H1 (cell line): Measurements from ENCODE around the gene INPP5E. TPM values are rescaled to one million over a fixed set of nuclear protein-coding genes. Genes with fewer than 3 reads are reported as not detected.

Source experiments
- CTCF ChIA-PET: fragments of 300-600 bp; sonication (Branson Sonifier 250); formaldehyde crosslinking; loops from one replicate; lab custom pipeline; 2021; ENCODE audit not compliant: partially characterized antibody; lab: Charles Lee
- POLR2A ChIA-PET: fragments of 300-600 bp; sonication (Branson Sonifier 250); formaldehyde crosslinking; loops from one replicate; lab custom pipeline; 2021; ENCODE audit warnings: inconsistent platforms; ENCODE audit not compliant: partially characterized antibody; lab: Charles Lee
- DNase-seq, 2 experiments: peaks; one replicate each; pipeline versions ENCODE4 v3.0.0 to v3.0.0-alpha.2; 2010 to 2022; ENCODE audit warnings: low spot score in 2 of 2, low read depth in 1 of 2, mixed read lengths in 1 of 2
- FAIRE-seq: peaks from 2 replicates; lab custom pipeline; 2011; peaks lifted over from hg19 to GRCh38; lab: Jason Lieb, UNC
- H2AFZ ChIP-seq: 2 replicates; pipeline ENCODE4 v1.8.1; 2012; ENCODE audit warnings: low read length, inconsistent platforms
- H2AK5ac ChIP-seq: 2 replicates; pipeline ENCODE4 v1.6.1; 2013; ENCODE audit warnings: low read depth, low read length
- H2BK120ac ChIP-seq: replicated peaks from 2 replicates; pipeline ENCODE3; 2013; ENCODE audit warnings: low read depth, low read length, inconsistent platforms
- H2BK12ac ChIP-seq: 2 replicates; pipeline ENCODE4 v1.6.1; 2013; ENCODE audit warnings: low read depth, low read length
- H2BK15ac ChIP-seq: 2 replicates; pipeline ENCODE4 v1.6.1; 2013; ENCODE audit warnings: low read length
- H2BK20ac ChIP-seq: 2 replicates; pipeline ENCODE4 v1.6.1; 2013; ENCODE audit warnings: low read length
- H2BK5ac ChIP-seq: 2 replicates; pipeline ENCODE4 v1.6.1; 2013; ENCODE audit warnings: low read depth, low read length
- H3K14ac ChIP-seq: 2 replicates; pipeline ENCODE4 v1.6.1; 2013; ENCODE audit warnings: inconsistent platforms; ENCODE audit not compliant: insufficient read length
- H3K18ac ChIP-seq: 2 replicates; pipeline ENCODE4 v1.6.1; 2013; ENCODE audit warnings: low read length; ENCODE audit errors: extremely low read depth
- H3K23ac ChIP-seq: 2 replicates; pipeline ENCODE4 v1.6.1; 2013; ENCODE audit warnings: inconsistent platforms; ENCODE audit not compliant: insufficient read length
- H3K23me2 ChIP-seq: 2 replicates; pipeline ENCODE4 v1.6.1; 2013; ENCODE audit warnings: low read depth, low read length
- H3K27ac ChIP-seq: 2 replicates; pipeline ENCODE4 v1.6.1; 2011; ENCODE audit warnings: low read depth, low read length, inconsistent platforms
- H3K27me3 ChIP-seq, 4 experiments: replicated peaks in 1 of 4; 1 replicate in 1 of 4; 2 replicates in 3 of 4; pipeline versions ENCODE4 v1.6.1 to v1.8.1; 2011 to 2013; ENCODE audit warnings: low read length in 3 of 4, mild to moderate bottlenecking in 3 of 4, inconsistent platforms in 2 of 4, mixed read lengths in 2 of 4, moderate library complexity in 1 of 4; ENCODE audit not compliant: control insufficient read depth in 3 of 4, insufficient read depth in 3 of 4; ENCODE audit errors: extremely low read depth in 1 of 4
- H3K36me3 ChIP-seq, 4 experiments: 2 replicates each; pipeline versions ENCODE4 v1.6.1 to v1.8.1; 2011 to 2013; ENCODE audit warnings: mild to moderate bottlenecking in 4 of 4, low read length in 3 of 4, moderate library complexity in 2 of 4, control low read depth in 1 of 4, inconsistent platforms in 1 of 4; ENCODE audit not compliant: insufficient read depth in 4 of 4, control insufficient read depth in 2 of 4
- H3K4ac ChIP-seq: replicated peaks from 2 replicates; pipeline ENCODE3; 2013; ENCODE audit warnings: low read length, low read depth, mixed read lengths, inconsistent platforms; ENCODE audit not compliant: insufficient read length
- H3K4me1 ChIP-seq, 4 experiments: replicated peaks in 1 of 4; 1 replicate in 1 of 4; 2 replicates in 3 of 4; pipeline versions ENCODE4 v1.6.1 to v1.8.1; 2011 to 2013; ENCODE audit warnings: low read length in 3 of 4, inconsistent platforms in 2 of 4, mixed read lengths in 1 of 4; ENCODE audit not compliant: insufficient read depth in 4 of 4, control insufficient read depth in 3 of 4
- H3K4me2 ChIP-seq, 2 experiments: 2 replicates each; pipeline versions ENCODE4 v1.6.1 to v1.8.1; 2011 to 2013; ENCODE audit warnings: low read depth in 2 of 2, low read length in 2 of 2, control low read depth in 1 of 2, inconsistent platforms in 1 of 2, mild to moderate bottlenecking in 1 of 2; ENCODE audit not compliant: insufficient read depth in 1 of 2
- H3K4me3 ChIP-seq, 4 experiments: fragments of 200-600, 300-600 bp in 1 of 4; sonication (generic), shearing (Covaris generic), sonication (Bioruptor Twin) in 1 of 4; 2 replicates each; pipeline versions ENCODE4 v1.5.1 to v1.8.1; 2011 to 2016; ENCODE audit warnings: low read length in 4 of 4, low read depth in 3 of 4, control low read depth in 2 of 4, inconsistent platforms in 2 of 4, mild to moderate bottlenecking in 2 of 4, mixed read lengths in 1 of 4, moderate library complexity in 1 of 4; ENCODE audit not compliant: insufficient read depth in 2 of 4; ENCODE audit errors: extremely low read depth in 1 of 4
- H3K56ac ChIP-seq: replicated peaks from 2 replicates; pipeline ENCODE3; 2013; ENCODE audit warnings: low read depth, mild to moderate bottlenecking, mixed read lengths, low read length, inconsistent platforms; ENCODE audit not compliant: insufficient read length
- H3K79me1 ChIP-seq: 2 replicates; pipeline ENCODE4 v1.6.1; 2013; ENCODE audit warnings: low read depth, low read length, control low read depth
- H3K79me2 ChIP-seq, 2 experiments: 2 replicates each; pipeline versions ENCODE4 v1.6.1 to v1.8.1; 2012 to 2013; ENCODE audit warnings: low read length in 2 of 2, mild to moderate bottlenecking in 2 of 2, inconsistent platforms in 1 of 2; ENCODE audit not compliant: insufficient read depth in 2 of 2, control insufficient read depth in 1 of 2
- H3K9ac ChIP-seq, 4 experiments: replicated peaks in 1 of 4; 1 replicate in 1 of 4; 2 replicates in 3 of 4; pipeline versions ENCODE4 v1.6.1 to v1.8.1; 2011 to 2013; ENCODE audit warnings: low read depth in 3 of 4, low read length in 3 of 4, control low read depth in 2 of 4, mild to moderate bottlenecking in 2 of 4, moderate library complexity in 2 of 4, inconsistent platforms in 1 of 4; ENCODE audit errors: extremely low read depth in 1 of 4
- H3K9me3 ChIP-seq, 2 experiments: 2 replicates each; pipeline versions ENCODE4 v1.6.1 to v1.8.1; 2012 to 2013; ENCODE audit warnings: mild to moderate bottlenecking in 2 of 2, moderate library complexity in 2 of 2, control low read depth in 1 of 2, inconsistent platforms in 1 of 2, low read depth in 1 of 2, low read length in 1 of 2, mixed read lengths in 1 of 2; ENCODE audit not compliant: insufficient read depth in 2 of 2
- H4K20me1 ChIP-seq, 2 experiments: replicated peaks in 1 of 2; 2 replicates each; pipeline versions ENCODE3 to v1.8.1; 2011 to 2013; ENCODE audit warnings: inconsistent platforms in 2 of 2, low read length in 2 of 2, mild to moderate bottlenecking in 1 of 2; ENCODE audit not compliant: insufficient read depth in 2 of 2, control insufficient read depth in 1 of 2
- H4K5ac ChIP-seq: 2 replicates; pipeline ENCODE4 v1.6.1; 2013; ENCODE audit warnings: low read length, low read depth, mixed read lengths, inconsistent platforms; ENCODE audit not compliant: insufficient read length
- H4K8ac ChIP-seq: 2 replicates; pipeline ENCODE4 v1.8.0; 2013; ENCODE audit warnings: mild to moderate bottlenecking, moderate library complexity, low read length, inconsistent platforms; ENCODE audit not compliant: insufficient read depth; ENCODE audit errors: extremely low read depth
- H4K91ac ChIP-seq: replicated peaks from 2 replicates; pipeline ENCODE3; 2013; ENCODE audit warnings: low read length, mixed read lengths, inconsistent platforms; ENCODE audit not compliant: insufficient read length
- CTCF ChIP-seq, 3 experiments: IDR thresholded peaks; 1 replicate in 2 of 3; 2 replicates in 1 of 3; pipeline versions ENCODE4 v1.5.1 to v1.6.1; 2011; ENCODE audit warnings: low read length in 3 of 3, mild to moderate bottlenecking in 3 of 3, inconsistent platforms in 2 of 3, low read depth in 1 of 3, moderate library complexity in 1 of 3; ENCODE audit not compliant: insufficient read depth in 1 of 3; ENCODE audit errors: control extremely low read depth in 1 of 3
- TAF1 ChIP-seq: IDR thresholded peaks from 2 replicates; pipeline ENCODE4 v1.6.1; 2011; ENCODE audit warnings: mild to moderate bottlenecking, low read depth, low read length
- TCF12 ChIP-seq: IDR thresholded peaks from 2 replicates; pipeline ENCODE4 v1.6.1; 2011; ENCODE audit warnings: low read depth, mild to moderate bottlenecking, low read length
- WGBS, 2 experiments: shearing (Covaris generic) in 1 of 2; methylation state at CpG; one replicate each; pipeline versions ENCODE4 v1.1.6 to v1.1.7; 2013 to 2015; ENCODE audit warnings: low lambda C conversion rate in 2 of 2, mixed read lengths in 2 of 2, inconsistent platforms in 1 of 2, low coverage in 1 of 2, missing lambda C conversion rate in 1 of 2; ENCODE audit not compliant: insufficient replicate concordance in 2 of 2, insufficient coverage in 1 of 2, insufficient read length in 1 of 2; ENCODE audit errors: extremely low coverage in 1 of 2, missing lambda C conversion rate in 1 of 2; 5-methylcytosine and 5-hydroxymethylcytosine counted together
- long read RNA-seq, 2 experiments: library from RNA in 1 of 2; library from capped mRNA in 1 of 2; stranded (forward); transcript quantifications; one replicate each; pipeline ENCODE4 v2.0.0, GENCODE V29; 2021; ENCODE audit warnings: inconsistent platforms in 1 of 2
- polyA minus RNA-seq, 3 experiments: library from RNA; depleted of rRNA, polyadenylated mRNA; stranded (reverse); fragments of >200 nt; gene quantifications; 1 replicate in 2 of 3; 2 replicates in 1 of 3; pipeline ENCODE4 v1.2.3, GENCODE V29; 2011
- polyA plus RNA-seq, 7 experiments: library from polyadenylated mRNA; depleted of rRNA in 3 of 7; stranded (reverse) in 5 of 7; unstranded in 2 of 7; fragments of >200 nt in 5 of 7; fragments of 200-250 nt in 2 of 7; gene quantifications; 1 replicate in 5 of 7; 2 replicates in 1 of 7; 4 replicates in 1 of 7; pipeline versions ENCODE4 v1.2.1 to v1.2.3, GENCODE V29; 2011 to 2013; ENCODE audit warnings: missing spikeins in 2 of 7, mixed read lengths in 2 of 7
- total RNA-seq: library from RNA; stranded (reverse); fragmentation: NEBNext Ultra II Directional; extraction: Animal tissue kit (Norgen Biotek cat#: 25700); gene quantifications from 2 replicates; pipeline ENCODE4 v1.2.1, GENCODE V29; 2021

The INPP5E gene
- 11.3 and 11.5 TPM in 2 replicates for total RNA-seq
- 8.7 and 14.3 TPM in 2 replicates for polyA plus RNA-seq (2011; rRNA removed)
- polyA plus RNA-seq (2011; cell fraction: cytosol; rRNA removed): 9.6 TPM
- 42.3 TPM for polyA plus RNA-seq (2011; cell fraction: nucleus; rRNA removed)
- polyA plus RNA-seq (2012, experiment 1 of 2): 6.3 to 11.1 TPM (median 9.2 TPM) in 4 replicates
- polyA plus RNA-seq (2012, experiment 2 of 2): 5.9 TPM
- polyA plus RNA-seq (2013, experiment 1 of 2): 7.4 TPM
- polyA plus RNA-seq (2013, experiment 2 of 2): 7.1 TPM
- polyA minus RNA-seq (2011; rRNA and poly(A)+ RNA removed): 3.2 and 4.8 TPM in 2 replicates
- polyA minus RNA-seq (2011; cell fraction: cytosol; rRNA and poly(A)+ RNA removed): 5.7 TPM
- polyA minus RNA-seq (2011; cell fraction: nucleus; rRNA and poly(A)+ RNA removed): 11.1 TPM
- long read RNA-seq, experiment 1, partial matches to known transcripts: 5 of 6 reads
- long read RNA-seq, experiment 1, other reads (novel, unspliced or antisense): 1 of 6 reads
- long read RNA-seq, experiment 2, full-length matches to known transcripts: 1 of 1 reads
- long read RNA-seq, experiment 2, partial matches to known transcripts: 0 of 1 reads
- long read RNA-seq, experiment 2, other reads (novel, unspliced or antisense): 0 of 1 reads

- Histone ChIP-seq H3K4me3 (peak within 1 kb of the TSS; percentile 74 to 89 (median 76)), H2AFZ (no peak within 1 kb of the TSS), H3K23me2 (peaks cover 9% of the 10 kb centered on the region; the same call in 1 of the 2 replicates), H3K14ac (no peak within 1 kb of the TSS), H4K91ac (no peak within 1 kb of the TSS), H3K4ac (no peak within 1 kb of the TSS), H2BK120ac (no peak within 1 kb of the TSS), H2BK12ac (no peak within 1 kb of the TSS), H3K27me3 (peaks cover 0 to 2% (median 0%) of the 10 kb centered on the region in 4 experiments; a peak in 2 of 7 replicates), H3K56ac (no peak within 1 kb of the TSS), H2BK20ac (no peak within 1 kb of the TSS), H3K79me1 (peaks cover 13% of the 10 kb centered on the region), H2BK5ac (no peak within 1 kb of the TSS), H3K4me2 (peak within 1 kb of the TSS; percentile 93 to 96), H4K20me1 (peaks cover 18 to 32% of the 10 kb centered on the region in 2 experiments), H3K4me1 (peaks cover 0 to 7% (median 3%) of the 10 kb centered on the region in 4 experiments; a peak in 1 of 7 replicates), H3K9ac (peak within 1 kb of the TSS in 3 of 4 experiments; percentile 51 to 74 (median 67); a peak in 5 of 7 replicates), H3K79me2 (peaks cover 0 to 24% of the 10 kb centered on the region in 2 experiments; a peak in 1 of 4 replicates), H2BK15ac (no peak within 1 kb of the TSS), H3K9me3 (no peaks in the 10 kb centered on the region), H3K23ac (no peak within 1 kb of the TSS), H3K36me3 (peaks cover 2 to 12% (median 9%) of the 10 kb centered on the region in 4 experiments; a peak in 5 of 8 replicates), H4K5ac (no peak within 1 kb of the TSS), H4K8ac (peak within 1 kb of the TSS; percentile 91; the same call in 1 of the 2 replicates), H2AK5ac (no peak within 1 kb of the TSS), H3K18ac (no peak within 1 kb of the TSS; the same call in none of the 2 replicates), H3K27ac (no peak within 1 kb of the TSS; the same call in 1 of the 2 replicates)
- POLR2A ChIA-PET: interaction anchor here (0.7 to 2.4 kb wide), 16 partner anchors 8 to 206 kb away, joined by 3 to 15 read pairs (median 5); partner anchors contain the start of genes CARD9, ENTR1, PMPCA and SNAPC4
- CTCF ChIA-PET: interaction anchor here (0.6 to 2.4 kb wide), 16 partner anchors 9 to 204 kb away, joined by 3 to 12 read pairs (median 3); no protein-coding TSS in a partner anchor
- DNase-seq (peak; percentile 21 to 98), FAIRE-seq (no peak)
- 64% methylated on average over 23 of the region's 90 CpGs; no CpG with 5 or more reads in 1 of the 2 experiments for WGBS, 2 experiments
- TF ChIP-seq CTCF (IDR thresholded peaks at IDR 0.05; ENCODE audit: control extremely low read depth in 1 of 3, insufficient read depth in 1 of 3, low read depth in 1 of 3, low read length in 3 of 3) (peak in 2 of 3 experiments; percentile 66 to 73; a peak in 3 of 4 replicates), TAF1 (peak; percentile 68), TCF12 (0 out of 2 replicates have a peak, but pooled peaks have one; percentile 6)
Measured at GRCh38 chr9:136439481-136440408, at the start of gene INPP5E. TSS of gene INPP5E (minus strand) at chr9:136439845. CDS start at chr9:136439419, 426 bp downstream.
